Limb (tissue), 2 donors: ENCODE results near the gene LTB4R2.

ENCODE experiments used
- DNase-seq, 2 donors: peaks; one replicate each; pipeline ENCODE4 v3.0.0-alpha.2; 2016; ENCODE audit errors: extremely low spot score in 2 of 2

The LTB4R2 gene

GRCh38 chr14:24298892-24299254, 11.1 kb upstream of the LTB4R2 start:
- DNase-seq: no peak

- DNase-seq: peak; percentile 91 to 96
Observed at GRCh38 chr14:24299255-24300191, 10.4 kb upstream of the LTB4R2 start, which contains the start of the genes DHRS1 and NOP9. TSS of gene DHRS1 (minus strand) at chr14:24299780. CDS start at chr14:24299106, 674 bp downstream. TSS of gene NOP9 (plus strand) at chr14:24299850. CDS start at chr14:24299955, 105 bp downstream.

GRCh38 chr14:24300326-24300980, 9.5 kb upstream of the LTB4R2 start:
- no peak for DNase-seq

GRCh38 chr14:24304019-24304387, 5.9 kb upstream of the LTB4R2 start:
- no peak for DNase-seq

- DNase-seq: no peak
Observed at GRCh38 chr14:24307156-24307574, 2.8 kb upstream of the LTB4R2 start.

- DNase-seq: peak; percentile 43 to 70
Observed at GRCh38 chr14:24307575-24308341, 2.2 kb upstream of the LTB4R2 start, which contains the start of gene CIDEB. TSS of gene CIDEB (minus strand) at chr14:24307977. CDS start at chr14:24307858, 119 bp downstream.

- no peak for DNase-seq
Observed at GRCh38 chr14:24308342-24309124, 1.4 kb upstream of the LTB4R2 start.

GRCh38 chr14:24310265-24310645, 315 bp downstream of the LTB4R2 start:
- DNase-seq: no peak

- DNase-seq: peak; percentile 72 to 81
Observed at GRCh38 chr14:24310646-24311604, 985 bp downstream of the LTB4R2 start, which contains the start of gene LTB4R. TSS of gene LTB4R (plus strand) at chr14:24311502. CDS start at chr14:24315652, 4,150 bp downstream.

GRCh38 chr14:24311837-24312615, 2.1 kb downstream of the LTB4R2 start:
- DNase-seq: no peak

- DNase-seq: no peak
Observed at GRCh38 chr14:24312736-24313507, 3.0 kb downstream of the LTB4R2 start.

- DNase-seq: no peak
Observed at GRCh38 chr14:24313913-24314312, 4.0 kb downstream of the LTB4R2 start.

GRCh38 chr14:24314377-24315193, 4.6 kb downstream of the LTB4R2 start:
- DNase-seq: no peak

- no peak for DNase-seq
Observed at GRCh38 chr14:24315243-24315806, 5.4 kb downstream of the LTB4R2 start.

- no peak for DNase-seq
Observed at GRCh38 chr14:24315807-24316596, 6.1 kb downstream of the LTB4R2 start.

- no peak for DNase-seq
Observed at GRCh38 chr14:24316597-24316950, 6.6 kb downstream of the LTB4R2 start.
